ENCODE measurements around the gene BPGM. TPM values are rescaled to one million over a fixed set of nuclear protein-coding genes. Genes with fewer than 3 reads are reported as not detected.
A peak's percentile ranks its signal among the peaks of the same experiment; 100 is the strongest.

BPGM gene
- total RNA-seq, 1 experiment from 2014 or later, result 18.5 TPM

DNA sequence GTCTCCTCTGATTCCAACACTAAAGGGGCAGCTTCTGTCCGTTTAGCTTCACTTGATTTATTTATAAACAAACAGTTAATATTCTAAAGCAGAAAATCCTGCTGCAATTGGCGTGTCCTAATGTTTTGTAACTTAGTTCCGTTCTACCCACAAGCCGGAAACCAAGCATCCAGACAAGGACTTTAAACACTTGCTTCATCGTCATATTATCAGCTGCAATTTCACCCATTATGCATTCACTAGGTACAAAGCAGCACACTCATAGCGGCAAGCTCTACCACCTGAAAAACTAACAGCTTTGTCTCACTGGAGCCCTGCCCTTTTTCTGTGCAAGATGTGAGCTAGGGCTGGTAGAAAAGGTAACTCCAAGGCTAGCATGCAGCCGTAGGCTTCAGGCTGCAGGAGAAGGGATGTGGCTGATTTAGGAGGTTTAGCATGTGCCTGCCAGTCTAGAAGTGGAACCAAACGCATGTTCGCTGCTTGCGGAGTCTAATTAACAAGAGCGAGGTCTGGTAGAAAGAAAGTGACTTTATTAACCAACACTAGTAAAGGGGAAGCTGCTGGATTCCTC is 43.7 kb upstream of the BPGM start:
- Histone ChIP-seq H3K79me2 (ENCODE audit: low read depth) (no peaks in the 10 kb centered on the region), H3K27ac (no peak overlapping the region), H4K20me1 (ENCODE audit: insufficient read depth) (no peaks in the 10 kb centered on the region), H3K27me3 (ENCODE audit: insufficient read depth, low read depth) (no peaks in the 10 kb centered on the region), H3F3A (ENCODE audit: insufficient read depth, low read depth) (peaks cover 20% of the 10 kb centered on the region), H3K4me1 (replicated peaks; ENCODE audit: insufficient read depth) (peaks cover 37% of the 10 kb centered on the region), H2AFZ (peak overlapping the region; percentile 14; the same call in 1 of the 2 replicates), H3K9me3 (ENCODE audit: insufficient read depth, low read depth) (peaks cover 6% of the 10 kb centered on the region), H3K4me2 (no peak overlapping the region), H3K4me3 (no peak overlapping the region), H3K36me3 (ENCODE audit: low read depth) (no peaks in the 10 kb centered on the region), H3K9me2 (ENCODE audit: insufficient read depth) (no peaks in the 10 kb centered on the region)
- no peak for DNase-seq
- BruUV-seq (replicated peaks), result no TSS peak
- no peak for TF ChIP-seq EZH2 (IDR thresholded peaks at IDR 0.05; ENCODE audit: low read depth)
- TF ChIP-seq, protein P1, sequence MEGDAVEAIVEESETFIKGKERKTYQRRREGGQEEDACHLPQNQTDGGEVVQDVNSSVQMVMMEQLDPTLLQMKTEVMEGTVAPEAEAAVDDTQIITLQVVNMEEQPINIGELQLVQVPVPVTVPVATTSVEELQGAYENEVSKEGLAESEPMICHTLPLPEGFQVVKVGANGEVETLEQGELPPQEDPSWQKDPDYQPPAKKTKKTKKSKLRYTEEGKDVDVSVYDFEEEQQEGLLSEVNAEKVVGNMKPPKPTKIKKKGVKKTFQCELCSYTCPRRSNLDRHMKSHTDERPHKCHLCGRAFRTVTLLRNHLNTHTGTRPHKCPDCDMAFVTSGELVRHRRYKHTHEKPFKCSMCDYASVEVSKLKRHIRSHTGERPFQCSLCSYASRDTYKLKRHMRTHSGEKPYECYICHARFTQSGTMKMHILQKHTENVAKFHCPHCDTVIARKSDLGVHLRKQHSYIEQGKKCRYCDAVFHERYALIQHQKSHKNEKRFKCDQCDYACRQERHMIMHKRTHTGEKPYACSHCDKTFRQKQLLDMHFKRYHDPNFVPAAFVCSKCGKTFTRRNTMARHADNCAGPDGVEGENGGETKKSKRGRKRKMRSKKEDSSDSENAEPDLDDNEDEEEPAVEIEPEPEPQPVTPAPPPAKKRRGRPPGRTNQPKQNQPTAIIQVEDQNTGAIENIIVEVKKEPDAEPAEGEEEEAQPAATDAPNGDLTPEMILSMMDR (conservative IDR thresholded peaks at IDR 0.05), result no peak
- intact Hi-C loops (cut with micrococcal nuclease; ENCODE audit: unreplicated experiment), result no loop called here
- POLR2A ChIA-PET (ENCODE audit: unreplicated experiment), result interaction anchor here (0.7 kb wide), 1 partner anchor 162 kb away, joined by 4 read pairs; no protein-coding TSS in a partner anchor
- CTCF ChIA-PET, result interaction anchor here (1.0 to 1.3 kb wide), 2 partner anchors 87 to 89 kb away, joined by 3 to 11 read pairs; no protein-coding TSS in a partner anchor

DNA sequence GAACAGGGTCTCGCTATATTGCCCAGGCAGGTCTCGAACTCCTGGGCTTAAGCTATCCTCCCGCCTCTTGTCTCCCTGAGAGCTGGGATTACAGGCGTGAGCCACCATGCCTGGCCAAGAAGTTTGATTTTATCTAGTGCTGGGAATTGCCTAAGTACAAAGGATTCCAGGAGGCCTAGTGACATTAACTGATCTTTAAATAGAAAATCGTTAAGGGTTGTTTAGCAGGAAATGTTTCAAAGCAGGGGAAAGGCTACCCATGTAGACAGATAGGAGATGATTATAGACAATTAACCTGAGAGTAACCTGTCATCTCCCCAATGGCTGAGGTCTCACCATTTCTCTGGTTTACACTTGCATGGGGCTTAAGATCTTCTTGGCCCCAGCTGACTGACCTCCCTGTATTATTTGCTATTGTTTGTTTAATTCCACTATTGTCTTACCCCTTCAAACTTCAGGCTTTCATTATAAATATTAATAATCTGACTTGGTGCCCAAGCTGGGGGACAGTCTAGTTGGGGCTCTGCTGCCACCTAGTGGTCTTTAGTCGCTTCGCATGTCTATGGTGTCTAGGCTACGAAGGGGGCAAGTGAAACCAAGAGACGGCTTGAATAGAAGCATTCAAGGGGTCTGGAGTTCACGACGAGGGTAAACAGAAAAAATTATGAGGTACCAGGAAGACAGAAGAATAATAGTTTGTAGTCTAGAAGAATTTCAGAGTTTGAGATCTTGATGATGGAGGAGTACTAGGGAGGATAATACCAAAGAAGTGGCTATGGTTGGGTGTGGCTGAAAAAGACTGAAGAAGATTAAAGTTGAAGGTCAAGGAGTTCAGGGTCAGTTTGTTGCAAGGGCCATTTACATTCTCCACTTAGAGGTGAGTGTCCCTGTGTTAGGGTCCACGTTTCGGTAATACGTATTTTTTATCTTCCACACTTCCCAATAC is 40.4 kb upstream of the BPGM start:
- Histone ChIP-seq H3K27me3 (ENCODE audit: insufficient read depth, low read depth) (no peaks in the 10 kb centered on the region), H4K20me1 (ENCODE audit: insufficient read depth) (no peaks in the 10 kb centered on the region), H3K4me2 (peak overlapping the region; percentile 40), H3K4me3 (no peak overlapping the region), H3K4me1 (replicated peaks; ENCODE audit: insufficient read depth) (peaks cover 32% of the 10 kb centered on the region), H3K79me2 (ENCODE audit: low read depth) (no peaks in the 10 kb centered on the region), H3K9me2 (ENCODE audit: insufficient read depth) (no peaks in the 10 kb centered on the region), H3K36me3 (ENCODE audit: low read depth) (no peaks in the 10 kb centered on the region), H3K27ac (peak overlapping the region; percentile 80), H3K9me3 (ENCODE audit: insufficient read depth, low read depth) (no peaks in the 10 kb centered on the region), H3F3A (ENCODE audit: insufficient read depth, low read depth) (peaks cover 20% of the 10 kb centered on the region), H2AFZ (no peak overlapping the region)
- TF ChIP-seq EZH2 (IDR thresholded peaks at IDR 0.05; ENCODE audit: low read depth), result no peak
- TF ChIP-seq, protein P1 (conservative IDR thresholded peaks at IDR 0.05), result peak; percentile 99
- POLR2A ChIA-PET (ENCODE audit: unreplicated experiment), result no interaction called here
- DNase-seq, result peak; percentile 70 to 92
- intact Hi-C loops (cut with micrococcal nuclease; ENCODE audit: unreplicated experiment), result loop anchor here (1.0 to 5.0 kb wide), 6 partner anchors 17 to 174 kb away; partner anchors contain the start of gene AKR1B1
- CTCF ChIA-PET, result interaction anchor here (0.6 to 1.4 kb wide), 7 partner anchors 21 to 174 kb away, joined by 3 to 20 read pairs (median 4); partner anchors contain the start of genes AKR1B10 and AKR1B15
- no TSS peak for BruUV-seq (replicated peaks)

DNA sequence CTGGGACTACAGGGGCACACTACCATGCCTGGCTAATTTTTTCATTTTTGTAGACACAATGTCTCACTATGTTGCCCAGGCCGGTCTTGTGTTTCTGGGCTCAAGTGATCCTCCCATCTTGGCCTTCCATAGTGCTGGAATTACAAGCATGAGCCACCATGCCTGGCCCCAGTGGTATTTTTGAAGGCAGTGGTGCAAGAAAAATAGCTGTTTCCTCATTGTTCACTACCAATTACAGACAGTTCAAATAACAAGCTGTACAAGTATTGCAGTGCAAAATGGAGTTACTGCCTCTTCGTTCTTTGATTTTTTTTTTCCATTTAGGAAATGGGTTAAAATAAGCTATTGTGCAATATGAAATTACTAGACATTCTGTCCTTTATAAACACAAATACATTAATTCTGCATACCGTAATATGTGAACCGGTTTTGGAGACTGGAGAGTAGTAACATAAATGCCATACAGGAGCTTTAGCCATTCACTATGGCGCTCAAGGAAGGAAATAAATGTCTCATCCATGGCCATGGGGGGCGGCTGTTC is 35.0 kb upstream of the BPGM start:
- no TSS peak for BruUV-seq (replicated peaks)
- CTCF ChIA-PET, result interaction anchor here (0.6 to 0.7 kb wide), 3 partner anchors 10 to 180 kb away, joined by 3 to 7 read pairs (median 4); no protein-coding TSS in a partner anchor
- no peak overlapping the region for H3K27ac ChIP-seq

More for the DNA sequence above, 35.0 kb upstream of the BPGM start:
- Histone ChIP-seq H2AFZ (no peak overlapping the region), H3K27me3 (ENCODE audit: insufficient read depth, low read depth) (no peaks in the 10 kb centered on the region), H3F3A (ENCODE audit: insufficient read depth, low read depth) (peaks cover 30% of the 10 kb centered on the region), H3K4me2 (no peak overlapping the region), H3K79me2 (ENCODE audit: low read depth) (no peaks in the 10 kb centered on the region), H3K4me3 (no peak overlapping the region), H3K9me3 (ENCODE audit: insufficient read depth, low read depth) (peaks cover 6% of the 10 kb centered on the region), H3K4me1 (replicated peaks; ENCODE audit: insufficient read depth) (peaks cover 32% of the 10 kb centered on the region), H3K36me3 (ENCODE audit: low read depth) (no peaks in the 10 kb centered on the region), H3K9me2 (ENCODE audit: insufficient read depth) (no peaks in the 10 kb centered on the region), H4K20me1 (ENCODE audit: insufficient read depth) (no peaks in the 10 kb centered on the region)
- POLR2A ChIA-PET (ENCODE audit: unreplicated experiment), result no interaction called here
- no peak for TF ChIP-seq EZH2 (IDR thresholded peaks at IDR 0.05; ENCODE audit: low read depth)
- TF ChIP-seq, protein P1 (conservative IDR thresholded peaks at IDR 0.05), result no peak
- intact Hi-C loops (cut with micrococcal nuclease; ENCODE audit: unreplicated experiment), result loop anchor here (5.0 kb wide), 1 partner anchor 244 kb away; no protein-coding TSS in a partner anchor
- no peak for DNase-seq

All from PC-9 (cell line).